Right kidney (tissue), 9 donors: ENCODE results near the gene HRG.
"Not testable (repeated sequence)": the region's sequence is repeated elsewhere in the genome, so short reads cannot be mapped to it uniquely, and the experiment has no call there.

Source experiments
- DNase-seq: peaks from one replicate; pipeline ENCODE4 v3.0.0-alpha.2; 2016
- long read RNA-seq, 8 donors: transcript quantifications; one replicate each; lab custom pipeline, GENCODE V29; 2026

Gene HRG, protein sequence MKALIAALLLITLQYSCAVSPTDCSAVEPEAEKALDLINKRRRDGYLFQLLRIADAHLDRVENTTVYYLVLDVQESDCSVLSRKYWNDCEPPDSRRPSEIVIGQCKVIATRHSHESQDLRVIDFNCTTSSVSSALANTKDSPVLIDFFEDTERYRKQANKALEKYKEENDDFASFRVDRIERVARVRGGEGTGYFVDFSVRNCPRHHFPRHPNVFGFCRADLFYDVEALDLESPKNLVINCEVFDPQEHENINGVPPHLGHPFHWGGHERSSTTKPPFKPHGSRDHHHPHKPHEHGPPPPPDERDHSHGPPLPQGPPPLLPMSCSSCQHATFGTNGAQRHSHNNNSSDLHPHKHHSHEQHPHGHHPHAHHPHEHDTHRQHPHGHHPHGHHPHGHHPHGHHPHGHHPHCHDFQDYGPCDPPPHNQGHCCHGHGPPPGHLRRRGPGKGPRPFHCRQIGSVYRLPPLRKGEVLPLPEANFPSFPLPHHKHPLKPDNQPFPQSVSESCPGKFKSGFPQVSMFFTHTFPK
- long read RNA-seq, donor 1: 0 reads
- long read RNA-seq, donor 2: 0 reads
- long read RNA-seq, donor 3, partial matches to known transcripts: 0 of 1 reads
- long read RNA-seq, donor 3, other reads (novel, unspliced or antisense): 0 of 1 reads
- long read RNA-seq, donor 4, partial matches to known transcripts: 0 of 1 reads
- long read RNA-seq, donor 4, other reads (novel, unspliced or antisense): 0 of 1 reads
- long read RNA-seq, donor 5: 0 reads
- long read RNA-seq, donor 6: 0 reads
- long read RNA-seq, donor 7, partial matches to known transcripts: 0 of 1 reads
- long read RNA-seq, donor 7, other reads (novel, unspliced or antisense): 0 of 1 reads
- long read RNA-seq, donor 8: 0 reads

DNA sequence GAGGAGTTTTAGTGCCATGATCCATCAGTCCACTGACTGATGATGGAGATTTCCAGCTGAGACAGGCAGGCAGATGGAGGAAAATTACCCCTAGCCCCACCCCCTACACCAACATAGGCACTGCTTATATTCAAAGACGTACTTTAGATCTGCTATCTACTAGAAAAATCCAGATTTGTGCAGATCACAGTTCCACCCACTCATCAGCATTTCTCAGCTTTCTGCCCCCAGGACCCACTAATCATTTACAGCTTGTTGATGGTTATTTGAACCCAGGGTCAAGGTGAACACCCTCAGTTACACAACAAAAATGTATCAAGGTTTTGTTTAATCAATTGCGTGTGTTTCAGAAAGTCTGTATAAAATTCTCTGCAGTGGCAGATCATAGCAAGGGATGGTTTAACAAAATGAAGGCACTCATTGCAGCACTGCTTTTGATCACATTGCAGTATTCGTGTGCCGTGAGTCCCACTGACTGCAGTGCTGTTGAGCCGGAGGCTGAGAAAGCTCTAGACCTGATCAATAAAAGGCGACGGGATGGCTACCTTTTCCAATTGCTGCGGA, at the start of gene HRG:
HRG (plus strand) TSS at position 390 of the 564 bp plus-strand sequence; CDS start at position 408, 18 bp downstream.
- DNase-seq: no peak

DNA sequence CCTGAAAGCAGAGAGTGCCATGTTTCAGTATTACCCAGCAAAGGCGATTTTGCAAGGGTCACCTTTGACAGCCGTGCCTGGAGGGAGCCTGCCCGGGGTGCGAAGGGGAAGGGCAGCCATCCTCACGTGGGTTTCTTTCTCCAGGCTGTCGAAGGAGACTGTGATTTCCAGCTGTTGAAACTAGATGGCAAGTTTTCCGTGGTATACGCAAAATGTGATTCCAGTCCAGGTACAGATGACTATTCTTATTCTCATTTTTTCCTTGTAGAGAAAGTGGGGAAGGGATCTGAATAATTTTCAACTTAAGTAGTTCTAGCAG, 49.6 kb upstream of the HRG start:
- no peak for DNase-seq

DNA sequence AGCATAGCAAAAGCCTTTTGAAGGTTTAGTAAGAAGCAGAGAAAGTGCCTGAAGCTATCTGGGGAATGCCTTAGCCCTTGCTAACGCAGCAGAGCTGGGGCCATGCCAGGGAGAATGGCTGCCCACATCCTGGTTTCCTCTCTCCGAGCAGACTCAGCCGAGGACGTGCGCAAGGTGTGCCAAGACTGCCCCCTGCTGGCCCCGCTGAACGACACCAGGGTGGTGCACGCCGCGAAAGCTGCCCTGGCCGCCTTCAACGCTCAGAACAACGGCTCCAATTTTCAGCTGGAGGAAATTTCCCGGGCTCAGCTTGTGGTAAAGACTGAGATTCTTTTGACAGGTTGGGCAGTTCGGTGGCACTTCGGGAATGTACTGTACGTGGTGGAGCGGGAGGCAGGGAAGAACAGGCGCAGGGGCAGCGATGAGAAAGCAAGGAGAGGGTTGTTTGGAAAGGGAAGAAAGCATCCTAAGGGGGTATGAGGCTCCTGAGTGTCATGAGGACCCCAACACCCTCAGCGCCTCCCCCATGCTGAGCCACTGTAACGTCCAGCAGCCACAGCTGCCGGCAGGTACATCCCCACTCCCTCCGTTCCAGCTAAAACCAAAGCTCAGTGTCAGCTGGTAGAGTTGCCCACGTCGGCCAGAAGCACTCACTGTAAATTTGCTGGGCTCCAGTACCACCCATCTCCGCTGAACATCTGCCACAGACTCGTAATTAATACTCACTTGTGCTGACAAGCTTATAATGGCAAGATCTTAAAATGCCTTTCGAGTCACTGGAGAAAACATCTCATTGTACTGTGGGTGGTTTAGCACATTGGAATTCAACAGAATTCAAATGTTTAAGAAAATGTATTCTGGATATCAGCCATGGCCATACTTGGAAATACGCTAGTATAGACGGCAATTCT, 48.5 kb upstream of the HRG start:
- peak; percentile 60 for DNase-seq

DNA sequence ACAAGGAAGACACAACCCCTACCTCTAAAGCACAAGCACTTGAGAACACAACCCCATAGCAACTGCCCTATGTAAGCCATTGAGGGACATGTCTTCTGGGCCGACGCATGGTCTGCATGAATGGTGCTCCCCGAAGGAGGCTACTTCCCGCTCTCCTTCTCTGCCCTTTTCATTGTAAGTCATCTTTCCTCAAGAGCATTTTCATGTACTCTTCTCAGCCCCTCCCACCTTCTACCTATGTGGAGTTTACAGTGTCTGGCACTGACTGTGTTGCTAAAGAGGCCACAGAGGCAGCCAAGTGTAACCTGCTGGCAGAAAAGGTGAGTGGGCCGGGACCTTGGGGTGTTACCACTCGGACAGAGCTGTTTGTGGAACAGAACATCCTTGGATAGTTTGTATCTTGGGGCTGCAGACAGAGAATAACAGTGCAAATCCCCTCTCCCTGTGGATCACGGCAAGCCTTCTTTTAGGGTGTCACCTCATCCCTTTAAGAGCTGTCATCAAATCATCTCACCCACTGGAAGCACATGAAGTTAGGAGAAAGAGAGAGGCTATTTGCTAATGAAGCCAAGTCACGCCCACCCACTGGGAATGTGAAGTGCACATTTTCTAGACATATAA, 47.4 kb upstream of the HRG start:
- DNase-seq: no peak

DNA sequence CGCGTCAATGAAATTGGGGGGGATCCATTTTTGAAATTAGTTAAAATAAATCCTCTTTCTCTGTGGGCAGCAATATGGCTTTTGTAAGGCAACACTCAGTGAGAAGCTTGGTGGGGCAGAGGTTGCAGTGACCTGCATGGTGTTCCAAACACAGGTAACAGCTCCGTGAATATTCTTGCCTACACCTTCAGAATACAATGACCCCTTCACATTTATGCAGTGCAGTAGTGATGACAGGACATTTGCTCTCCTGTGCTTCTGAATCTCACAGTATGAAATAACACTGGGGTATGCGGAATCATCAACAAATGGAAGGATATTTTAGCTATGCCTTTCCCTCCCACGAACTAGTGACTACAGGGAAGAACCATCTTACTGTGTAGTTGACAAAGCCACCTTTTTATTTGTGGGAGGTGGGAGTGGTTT, 46.0 kb upstream of the HRG start:
- no peak for DNase-seq

DNA sequence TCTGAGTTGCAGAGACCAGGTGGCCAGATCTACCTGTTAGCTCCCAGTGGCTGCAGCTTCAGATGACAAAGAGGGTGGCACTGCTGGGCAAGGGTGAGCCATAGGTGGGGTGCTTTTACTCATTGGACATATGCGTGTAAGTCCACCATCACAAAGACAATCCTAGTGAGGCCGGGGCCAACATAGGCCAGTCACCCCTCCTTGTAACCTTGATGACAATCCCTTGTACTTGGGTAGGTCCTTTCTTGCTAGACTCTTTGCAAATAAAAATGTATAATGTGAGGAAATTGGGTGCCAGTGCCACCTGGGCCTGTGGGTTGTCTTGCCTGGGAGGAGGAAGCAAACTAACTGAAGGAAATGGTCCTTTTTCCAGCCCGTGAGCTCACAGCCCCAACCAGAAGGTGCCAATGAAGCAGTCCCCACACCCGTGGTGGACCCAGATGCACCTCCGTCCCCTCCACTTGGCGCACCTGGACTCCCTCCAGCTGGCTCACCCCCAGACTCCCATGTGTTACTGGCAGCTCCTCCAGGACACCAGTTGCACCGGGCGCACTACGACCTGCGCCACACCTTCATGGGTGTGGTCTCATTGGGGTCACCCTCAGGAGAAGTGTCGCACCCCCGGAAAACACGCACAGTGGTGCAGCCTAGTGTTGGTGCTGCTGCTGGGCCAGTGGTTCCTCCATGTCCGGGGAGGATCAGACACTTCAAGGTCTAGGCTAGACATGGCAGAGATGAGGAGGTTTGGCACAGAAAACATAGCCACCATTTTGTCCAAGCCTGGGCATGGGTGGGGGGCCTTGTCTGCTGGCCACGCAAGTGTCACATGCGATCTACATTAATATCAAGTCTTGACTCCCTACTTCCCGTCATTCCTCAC, 45.4 kb upstream of the HRG start:
- no peak for DNase-seq

DNA sequence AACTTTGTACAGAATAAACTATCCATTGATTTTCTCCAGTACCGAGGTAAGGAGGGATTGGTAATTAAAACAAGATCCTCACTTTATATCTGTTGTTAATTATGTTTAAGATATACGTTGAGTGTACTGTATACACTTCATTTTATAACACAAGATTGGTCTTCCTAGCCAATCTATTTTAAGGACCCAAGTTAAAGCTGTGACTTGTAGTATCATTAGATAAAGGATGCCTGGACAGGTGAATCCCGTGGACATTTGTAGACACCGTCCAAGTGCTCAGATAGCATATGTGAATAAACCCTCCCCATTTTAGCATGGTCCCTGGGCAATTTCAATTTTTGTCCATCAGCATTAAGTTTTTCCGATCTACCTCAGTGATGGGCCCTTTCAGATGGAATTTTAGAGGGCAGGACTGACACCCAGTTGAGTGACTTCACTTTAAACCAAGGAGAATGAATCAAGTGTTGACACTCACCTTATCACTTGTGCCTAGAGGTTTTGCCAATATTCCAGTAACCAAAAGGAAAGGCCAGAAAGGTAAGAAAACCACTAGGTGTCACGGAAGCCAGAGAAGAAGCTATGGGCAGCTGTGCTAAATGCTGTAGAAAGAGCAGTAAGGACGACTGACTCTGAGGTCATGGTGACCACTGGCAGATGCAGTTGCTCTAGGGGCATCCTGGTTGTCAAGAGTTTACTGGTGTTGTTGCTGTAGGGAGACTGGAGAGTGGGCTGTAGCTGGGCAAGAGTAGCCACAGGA, 43.7 kb upstream of the HRG start:
- DNase-seq: no peak

DNA sequence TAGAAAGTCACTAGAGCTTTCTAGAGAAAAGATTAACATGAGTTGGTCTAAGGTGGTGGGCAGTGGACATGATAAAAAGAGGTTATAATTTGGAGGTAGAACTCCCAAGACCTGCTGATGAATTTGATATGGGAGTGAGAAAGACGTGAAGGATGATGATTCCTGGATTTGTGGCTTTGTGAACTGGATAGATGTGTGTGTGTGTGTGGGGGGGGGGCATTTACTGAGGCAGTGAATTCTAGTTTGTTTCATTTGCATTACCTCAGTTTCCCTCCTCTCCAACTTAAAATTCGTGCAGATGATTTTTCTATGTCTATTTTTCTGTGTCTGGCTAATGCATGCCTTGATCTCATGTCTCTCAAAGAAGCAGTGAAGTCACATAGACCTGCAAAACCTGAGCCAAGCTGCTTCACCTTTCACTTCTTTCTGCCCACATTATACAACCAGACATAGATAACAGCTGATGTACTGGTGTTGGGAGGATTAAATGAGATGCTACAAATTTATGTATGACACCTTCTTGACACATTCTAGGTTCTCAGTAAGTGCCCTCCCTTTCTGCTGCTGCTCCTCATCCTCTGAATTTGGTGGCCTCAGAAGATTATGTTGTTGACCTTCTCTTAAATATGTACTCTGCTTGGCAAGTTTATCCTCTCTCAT, 43.0 kb upstream of the HRG start:
- DNase-seq: no peak

DNA sequence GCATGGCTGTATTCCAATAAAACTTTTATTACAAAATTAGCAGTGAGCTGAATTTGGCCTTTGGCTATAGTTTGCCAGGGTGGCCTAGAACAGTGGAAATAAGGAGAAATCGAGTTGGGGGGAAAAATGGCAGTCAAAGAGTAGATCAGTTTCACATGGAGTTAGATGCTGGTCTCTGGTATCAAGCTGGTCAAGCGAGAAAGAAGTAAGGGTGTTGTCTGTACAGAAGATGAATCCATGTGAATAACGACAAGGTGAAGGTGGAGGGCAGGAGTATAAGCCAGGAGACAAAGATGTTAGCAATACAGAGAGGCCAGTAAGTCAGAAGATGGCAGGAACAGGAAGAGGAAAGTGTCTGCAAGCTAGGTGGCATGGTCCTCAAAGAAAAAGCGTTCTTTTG, 41.2 kb upstream of the HRG start:
- no peak for DNase-seq

DNA sequence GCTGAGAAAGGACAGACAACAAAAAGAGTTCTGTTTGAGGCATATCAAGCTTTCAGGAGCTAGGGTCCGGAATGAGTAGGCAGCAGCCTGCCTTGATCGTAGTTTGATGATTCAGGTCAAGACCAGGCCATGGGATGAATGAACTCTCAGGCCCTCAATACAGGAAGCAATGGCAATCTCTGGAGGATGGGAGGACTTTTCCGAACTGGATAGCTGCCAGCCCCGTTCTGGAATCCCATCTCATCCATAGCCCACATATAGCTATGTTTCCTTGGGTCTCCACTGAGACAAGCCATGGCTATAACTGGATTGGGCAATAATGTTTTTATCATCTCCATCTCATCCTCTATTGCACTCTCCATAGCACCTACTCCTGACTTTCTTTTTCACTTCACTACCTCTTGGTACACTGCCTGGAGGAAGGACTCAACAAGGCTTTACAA, 40.2 kb upstream of the HRG start:
- DNase-seq: no peak

DNA sequence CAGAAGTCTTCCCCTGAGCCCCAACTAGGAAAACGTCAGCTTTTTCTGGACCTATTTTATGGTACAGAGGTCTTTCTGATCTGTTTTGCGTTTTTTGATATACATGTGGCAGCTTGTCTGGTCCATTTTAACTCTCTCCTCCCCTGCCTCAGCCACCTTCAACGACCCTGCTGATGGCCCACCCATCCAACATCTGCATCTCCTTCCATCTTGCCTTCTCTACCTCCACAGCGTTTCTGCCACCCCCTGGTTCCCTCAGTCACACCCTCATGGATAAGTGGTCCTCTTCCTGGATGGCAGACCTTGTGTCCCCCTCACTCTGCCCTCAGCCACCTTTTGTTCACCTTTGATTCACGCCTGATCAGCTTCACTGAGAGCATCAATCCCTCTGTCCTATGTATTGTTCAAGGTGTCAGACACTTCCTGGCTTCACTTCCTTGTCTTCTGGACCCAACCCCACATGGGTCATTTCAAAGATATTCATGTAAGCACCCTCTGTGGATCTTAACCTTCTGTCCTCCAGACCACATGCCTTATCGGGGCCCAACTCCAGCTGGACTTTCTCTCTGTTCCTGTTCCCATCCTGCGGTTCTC, 39.5 kb upstream of the HRG start:
- DNase-seq: no peak

DNA sequence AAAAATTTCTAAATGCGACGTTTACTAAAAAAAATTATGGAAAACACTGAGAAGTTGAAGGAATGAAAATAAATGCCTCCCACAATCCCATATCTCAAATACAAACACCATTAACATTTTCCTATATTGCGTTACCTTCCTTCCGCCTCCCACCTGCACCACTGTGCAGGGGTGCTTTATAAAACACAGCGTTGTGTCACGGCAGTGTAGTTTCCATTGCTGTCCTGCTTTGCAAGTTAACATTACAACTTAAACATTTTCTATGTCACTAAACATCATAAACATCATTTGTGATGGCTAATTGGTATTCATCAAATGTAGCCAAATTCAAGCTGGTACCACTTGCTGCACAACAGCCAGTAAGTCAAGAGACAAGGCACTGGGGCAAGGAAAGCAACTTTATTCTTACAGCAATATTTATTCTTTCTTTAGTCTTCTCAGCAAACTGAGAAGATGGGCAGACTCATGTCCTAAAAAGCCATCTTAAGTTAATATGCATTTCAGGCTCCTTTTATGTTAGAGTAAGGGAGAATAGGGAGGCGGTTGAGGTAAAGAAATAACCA, 37.9 kb upstream of the HRG start:
- no peak for DNase-seq

DNA sequence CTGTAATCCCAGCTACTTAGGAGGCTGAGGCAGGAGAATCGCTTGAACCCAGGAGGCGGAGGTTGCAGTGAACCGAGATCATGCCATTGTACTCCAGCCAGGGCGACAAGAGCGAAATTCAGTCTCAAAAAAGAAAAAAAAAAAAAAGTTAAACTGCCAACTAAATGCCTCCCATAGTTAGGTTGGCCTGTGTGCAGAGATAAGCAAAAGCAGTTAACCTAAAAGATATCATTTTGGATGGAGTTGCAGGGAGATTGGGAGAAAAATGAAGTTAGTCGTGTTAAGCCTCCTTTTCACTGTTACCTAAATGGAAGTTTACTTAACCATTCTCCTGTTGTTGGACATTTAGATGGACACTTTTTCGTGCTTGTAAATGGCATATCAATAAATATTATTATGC, 37.1 kb upstream of the HRG start:
- no peak for DNase-seq

DNA sequence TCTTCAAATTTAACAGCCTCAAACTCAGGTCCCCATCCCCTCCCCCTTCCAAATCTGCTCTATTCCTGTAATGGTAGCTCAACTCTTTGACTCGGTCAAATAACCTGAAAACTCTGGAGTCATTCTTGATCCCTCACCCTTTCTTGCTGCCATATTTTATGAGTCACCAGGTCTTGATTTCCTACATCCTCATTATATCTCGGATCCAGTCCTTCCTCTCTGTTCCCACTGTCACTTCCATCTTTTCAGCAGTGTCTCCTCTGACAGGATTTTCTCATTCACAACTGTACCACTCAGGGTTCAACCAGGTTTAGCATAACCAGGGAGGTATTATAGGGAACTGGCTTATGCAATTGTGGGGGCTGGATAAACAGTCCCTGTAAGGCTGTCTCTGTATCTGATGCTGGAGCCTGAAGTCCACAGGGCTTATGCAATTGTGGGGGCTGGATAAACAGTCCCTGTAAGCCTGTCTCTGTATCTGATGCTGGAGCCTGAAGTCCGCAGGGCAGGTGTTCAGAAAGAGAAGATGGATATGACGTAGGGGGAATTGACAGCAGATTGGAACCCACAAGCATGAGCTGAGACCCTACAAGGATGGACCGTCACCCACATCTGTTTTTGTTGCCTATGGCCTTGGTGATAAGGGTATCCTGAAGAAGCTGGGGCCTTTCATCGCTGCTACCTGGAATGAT, 34.7 kb upstream of the HRG start:
- DNase-seq: no peak

DNA sequence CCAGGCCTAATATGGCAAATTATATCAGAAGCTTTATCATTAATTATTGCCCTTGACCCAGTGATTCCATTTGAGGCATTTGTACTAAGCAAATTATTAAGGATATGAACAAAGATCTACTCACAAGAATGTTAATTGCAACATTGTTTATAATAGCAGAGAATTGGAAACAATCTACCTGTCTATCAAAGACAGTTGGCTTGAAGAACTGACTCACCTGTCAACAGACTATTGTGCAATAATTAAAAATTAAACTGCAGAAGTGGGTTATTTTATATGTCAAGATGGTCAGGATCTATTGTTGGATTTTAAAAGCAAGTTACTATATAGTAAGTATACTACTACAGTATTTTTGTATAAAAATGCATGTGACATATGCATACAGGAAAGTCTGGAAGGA, 32.3 kb upstream of the HRG start:
- DNase-seq: no peak

DNA sequence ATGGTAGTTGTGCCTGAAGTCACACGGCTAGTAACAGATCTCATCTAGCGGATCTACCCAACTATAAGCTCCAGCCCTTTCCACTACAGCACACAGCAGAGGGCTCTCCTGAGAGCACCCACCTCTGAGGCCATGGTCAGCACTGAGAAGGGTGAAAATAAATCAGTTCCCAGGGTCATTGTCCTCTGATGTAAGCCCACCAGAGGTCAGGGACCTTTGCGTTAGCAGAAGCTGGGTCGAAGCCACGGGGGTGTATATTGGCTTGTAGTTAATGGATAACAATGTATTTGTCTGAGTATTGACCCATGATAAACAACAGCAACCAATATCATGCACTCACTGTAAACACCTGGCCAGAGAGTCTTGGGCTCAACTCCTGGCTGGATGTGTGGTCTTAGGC, 31.6 kb upstream of the HRG start:
- not testable (repeated sequence) for DNase-seq

DNA sequence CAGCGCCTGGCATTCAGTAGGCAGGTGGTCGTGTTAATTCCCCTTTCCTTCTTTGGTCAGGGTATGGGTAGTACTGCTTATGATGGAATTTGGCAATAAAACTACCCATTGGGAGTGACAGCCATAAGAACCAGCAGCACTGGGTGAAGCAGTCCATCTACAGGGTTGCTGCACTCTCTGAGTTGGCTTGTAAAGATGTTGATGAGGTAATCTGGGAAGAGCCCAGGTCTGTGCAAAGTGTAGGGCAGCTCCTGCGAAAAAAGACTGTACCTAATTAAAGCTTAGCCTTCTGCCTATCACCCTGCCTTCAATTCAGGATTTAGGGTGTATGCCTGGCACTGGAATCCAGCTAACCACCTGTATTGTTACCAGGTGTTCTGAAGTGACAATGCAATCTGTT, 30.3 kb upstream of the HRG start:
- no peak for DNase-seq

DNA sequence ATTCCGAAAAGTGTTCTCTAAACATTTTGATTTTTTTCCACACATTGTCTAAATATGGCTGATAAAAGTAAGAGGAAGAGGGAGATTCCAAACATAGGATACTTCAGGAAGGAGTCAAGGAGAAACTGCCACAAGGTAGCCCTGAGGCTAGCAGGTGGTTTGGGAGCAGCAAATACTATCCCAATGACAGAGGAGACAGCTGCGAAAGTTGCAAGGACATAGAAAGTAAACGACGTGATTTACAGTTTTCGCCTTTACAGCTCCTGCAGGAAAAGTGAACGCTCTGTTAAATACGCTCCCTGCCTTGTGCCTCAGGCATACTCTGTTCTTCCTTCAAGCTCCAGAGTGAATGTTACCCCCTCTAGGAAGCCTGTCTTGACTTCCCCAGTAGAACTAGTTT, 29.3 kb upstream of the HRG start:
- DNase-seq: no peak
